ENCODE measurements around the gene FER.
"Not testable (repeated sequence)": the region's sequence is repeated elsewhere in the genome, so short reads cannot be mapped to it uniquely, and the experiment has no call there.

DNA sequence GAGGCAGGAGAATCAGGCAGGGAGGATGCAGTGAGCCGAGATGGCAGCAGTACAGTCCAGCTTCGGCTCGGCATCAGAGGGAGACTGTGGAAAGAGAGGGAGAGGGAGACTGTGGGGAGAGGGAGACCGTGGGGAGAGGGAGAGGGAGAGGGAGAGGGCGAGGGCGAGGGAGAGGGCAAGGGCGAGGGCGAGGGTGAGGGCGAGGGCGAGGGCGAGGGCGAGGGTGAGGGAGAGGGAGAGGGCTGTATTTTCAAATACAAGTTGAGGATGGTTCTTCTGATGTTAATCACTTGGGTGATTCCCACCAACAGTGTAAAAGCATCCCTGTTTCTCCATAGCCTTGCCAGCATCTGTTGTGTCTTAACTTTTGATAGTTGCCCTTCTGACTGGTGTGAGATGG, 245.7 kb downstream of the FER start:
- TF ChIP-seq TAF1 (CRISPR knock-in tag; IDR thresholded peaks at IDR 0.05); FOSL1 (CRISPR knock-in tag; IDR thresholded peaks at IDR 0.05; ENCODE audit: borderline replicate concordance); SMAD3 (CRISPR knock-in tag; IDR thresholded peaks at IDR 0.05): not testable (repeated sequence)

All from HepG2 (cell line).